ENCODE results near the gene TMEM120B. TPM values are rescaled to one million over a fixed set of nuclear protein-coding genes. Genes with fewer than 3 reads are reported as not detected.
A peak's percentile ranks its signal among the peaks of the same experiment; 100 is the strongest.
"Not testable (repeated sequence)": the region's sequence is repeated elsewhere in the genome, so short reads cannot be mapped to it uniquely, and the experiment has no call there.

TMEM120B gene
- total RNA-seq, 2 donors from 2014 or later = 7.3 to 8.8 TPM

GRCh38 chr12:121731473-121731872 lies 18.9 kb downstream of the TMEM120B start:
- Histone ChIP-seq H3K4me3 (no peak overlapping the region), H3K4me1 (ENCODE audit: control insufficient read depth in 1 of 2, low read depth in 2 of 2) (no peaks in the 10 kb centered on the region), H3K9me3 (no peaks in the 10 kb centered on the region), H3K27ac (no peak overlapping the region), H3K36me3 (no peaks in the 10 kb centered on the region), H3K27me3 (replicated peaks; ENCODE audit: insufficient read depth) (no peaks in the 10 kb centered on the region)
- DNase-seq (ENCODE audit: low spot score) (no peak), ATAC-seq (ENCODE audit: insufficient number of reproducible peaks, low FRiP score, low read depth) (no peak)
- TF ChIP-seq, protein P1, sequence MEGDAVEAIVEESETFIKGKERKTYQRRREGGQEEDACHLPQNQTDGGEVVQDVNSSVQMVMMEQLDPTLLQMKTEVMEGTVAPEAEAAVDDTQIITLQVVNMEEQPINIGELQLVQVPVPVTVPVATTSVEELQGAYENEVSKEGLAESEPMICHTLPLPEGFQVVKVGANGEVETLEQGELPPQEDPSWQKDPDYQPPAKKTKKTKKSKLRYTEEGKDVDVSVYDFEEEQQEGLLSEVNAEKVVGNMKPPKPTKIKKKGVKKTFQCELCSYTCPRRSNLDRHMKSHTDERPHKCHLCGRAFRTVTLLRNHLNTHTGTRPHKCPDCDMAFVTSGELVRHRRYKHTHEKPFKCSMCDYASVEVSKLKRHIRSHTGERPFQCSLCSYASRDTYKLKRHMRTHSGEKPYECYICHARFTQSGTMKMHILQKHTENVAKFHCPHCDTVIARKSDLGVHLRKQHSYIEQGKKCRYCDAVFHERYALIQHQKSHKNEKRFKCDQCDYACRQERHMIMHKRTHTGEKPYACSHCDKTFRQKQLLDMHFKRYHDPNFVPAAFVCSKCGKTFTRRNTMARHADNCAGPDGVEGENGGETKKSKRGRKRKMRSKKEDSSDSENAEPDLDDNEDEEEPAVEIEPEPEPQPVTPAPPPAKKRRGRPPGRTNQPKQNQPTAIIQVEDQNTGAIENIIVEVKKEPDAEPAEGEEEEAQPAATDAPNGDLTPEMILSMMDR (IDR thresholded peaks at IDR 0.05) = no peak

GRCh38 chr12:121733849-121734248 lies 21.3 kb downstream of the TMEM120B start:
- Histone ChIP-seq H3K27me3 (replicated peaks; ENCODE audit: insufficient read depth) (no peaks in the 10 kb centered on the region), H3K36me3 (no peaks in the 10 kb centered on the region), H3K9me3 (no peaks in the 10 kb centered on the region), H3K27ac (no peak overlapping the region), H3K4me3 (no peak overlapping the region), H3K4me1 (ENCODE audit: control insufficient read depth in 1 of 2, low read depth in 2 of 2) (no peaks in the 10 kb centered on the region)
- ATAC-seq (ENCODE audit: insufficient number of reproducible peaks, low FRiP score, low read depth) = no peak
- TF ChIP-seq, protein P1 (IDR thresholded peaks at IDR 0.05) = no peak
- DNase-seq (ENCODE audit: low spot score) = no peak

DNA sequence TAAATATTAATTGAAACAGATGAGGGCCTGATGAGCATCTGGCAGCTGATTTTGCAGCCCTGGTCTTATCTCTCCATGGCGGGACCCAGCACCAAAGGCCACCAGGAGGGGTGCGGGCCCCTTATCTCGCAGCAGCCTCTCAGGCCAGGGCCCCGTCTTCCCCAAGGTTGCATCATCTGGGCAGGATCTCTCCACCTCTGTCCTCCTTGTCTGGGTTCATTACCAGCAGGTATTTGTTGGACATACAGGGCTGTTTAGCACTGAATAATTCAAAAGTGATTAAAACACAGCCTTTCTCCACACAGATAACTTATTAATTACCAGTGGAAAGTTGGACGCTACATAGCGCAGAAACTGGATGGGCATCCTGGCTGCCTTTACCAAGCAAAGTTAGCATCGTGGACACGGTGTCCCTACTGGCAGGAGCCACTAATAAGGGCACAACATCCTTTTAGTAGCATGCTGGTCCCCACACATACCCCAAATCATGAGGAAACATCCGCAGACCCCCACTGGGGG lies 25.8 kb downstream of the TMEM120B start:
- ATAC-seq (ENCODE audit: insufficient number of reproducible peaks, low FRiP score, low read depth) = no peak

DNA sequence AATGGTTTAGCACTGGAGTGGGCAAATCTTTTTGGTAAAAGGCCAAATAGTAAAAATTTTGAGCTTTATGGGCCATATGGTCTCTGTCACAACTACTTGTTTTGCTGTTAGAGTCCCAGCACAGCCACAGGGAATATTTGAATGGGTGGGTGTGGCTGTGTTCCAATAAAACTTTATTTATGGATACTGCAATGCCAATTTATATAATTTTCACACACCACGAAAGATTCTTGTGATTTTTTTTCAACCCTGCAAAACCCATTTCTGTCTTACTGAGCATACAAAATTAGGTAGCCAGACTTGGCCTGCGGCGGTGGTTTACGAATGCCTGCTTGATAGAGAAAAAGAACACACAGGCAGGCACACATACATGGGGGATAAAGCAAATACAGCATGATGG lies 28.3 kb downstream of the TMEM120B start:
- Histone ChIP-seq H3K4me1 (ENCODE audit: control insufficient read depth in 1 of 2, low read depth in 2 of 2) (peaks cover 0 to 14% of the 10 kb centered on the region in 2 donors), H3K9me3 (no peaks in the 10 kb centered on the region)

More for the DNA sequence above, 25.8 kb downstream of the TMEM120B start:
- Histone ChIP-seq H3K27ac (no peak overlapping the region), H3K36me3 (no peaks in the 10 kb centered on the region), H3K4me3 (no peak overlapping the region), H3K27me3 (replicated peaks; ENCODE audit: insufficient read depth) (no peaks in the 10 kb centered on the region), H3K4me1 (ENCODE audit: control insufficient read depth in 1 of 2, low read depth in 2 of 2) (peaks cover 0 to 14% of the 10 kb centered on the region in 2 donors), H3K9me3 (no peaks in the 10 kb centered on the region)
- DNase-seq (ENCODE audit: low spot score) = no peak
- TF ChIP-seq, protein P1 (IDR thresholded peaks at IDR 0.05) = no peak

DNA sequence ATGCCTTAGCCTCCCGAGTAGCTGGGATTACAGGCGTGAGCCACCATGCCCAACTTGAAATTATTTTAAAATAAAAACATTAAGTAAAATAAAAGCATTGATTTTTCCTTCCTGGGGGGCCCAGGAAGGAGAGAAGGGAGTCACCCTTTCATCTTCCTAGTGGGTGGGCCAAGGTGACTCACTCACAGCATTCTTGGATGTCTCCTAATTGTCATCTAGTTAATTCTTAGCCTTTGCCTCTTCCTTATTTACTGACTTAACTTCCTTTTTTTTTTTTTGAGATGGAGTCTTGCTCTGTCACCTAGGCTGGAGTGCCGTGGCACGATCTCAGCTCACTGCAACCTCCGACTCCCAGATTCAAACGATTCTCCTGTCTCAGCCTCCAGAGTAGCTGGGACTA lies 29.2 kb downstream of the TMEM120B start:
- H3K27me3 ChIP-seq (replicated peaks; ENCODE audit: insufficient read depth) = no peaks in the 10 kb centered on the region
- no peak for ATAC-seq (ENCODE audit: insufficient number of reproducible peaks, low FRiP score, low read depth)
- peaks cover 0 to 14% of the 10 kb centered on the region in 2 donors for H3K4me1 ChIP-seq (ENCODE audit: control insufficient read depth in 1 of 2, low read depth in 2 of 2)
- no peak overlapping the region for H3K4me3 ChIP-seq
- H3K9me3 ChIP-seq = no peaks in the 10 kb centered on the region
- no peaks in the 10 kb centered on the region for H3K36me3 ChIP-seq
- TF ChIP-seq, protein P1 (IDR thresholded peaks at IDR 0.05) = no peak
- peak overlapping the region in 1 of 2 donors; percentile 58 for H3K27ac ChIP-seq
- no peak for DNase-seq (ENCODE audit: low spot score)

More for the DNA sequence above, 28.3 kb downstream of the TMEM120B start:
- no peak for DNase-seq (ENCODE audit: low spot score)
- Histone ChIP-seq H3K27me3 (replicated peaks; ENCODE audit: insufficient read depth) (no peaks in the 10 kb centered on the region), H3K36me3 (no peaks in the 10 kb centered on the region), H3K27ac (no peak overlapping the region), H3K4me3 (no peak overlapping the region)
- TF ChIP-seq, protein P1 (IDR thresholded peaks at IDR 0.05) = no peak
- ATAC-seq (ENCODE audit: insufficient number of reproducible peaks, low FRiP score, low read depth) = no peak

- not testable (repeated sequence) for H3K27ac ChIP-seq; H3K4me3 ChIP-seq; H3K27me3 ChIP-seq (replicated peaks; ENCODE audit: insufficient read depth); ATAC-seq (ENCODE audit: insufficient number of reproducible peaks, low FRiP score, low read depth); H3K36me3 ChIP-seq; H3K9me3 ChIP-seq; DNase-seq (ENCODE audit: low spot score)
- peaks cover 0 to 14% of the 10 kb centered on the region in 2 donors for H3K4me1 ChIP-seq (ENCODE audit: control insufficient read depth in 1 of 2, low read depth in 2 of 2)
These were observed 33.0 kb downstream of the TMEM120B start for GRCh38 chr12:121745545-121745944.

Measured in thoracic aorta (tissue), 2 donors.